ENCODE results near the gene NHLRC2. TPM values are rescaled to one million over a fixed set of nuclear protein-coding genes. Genes with fewer than 3 reads are reported as not detected.

Gene NHLRC2
- total and polyA plus RNA-seq, 10 of the 15 experiments (the other 5 are each of a cell fraction or from before 2014, with no cell fraction given), result 1.9 to 31.3 (median 15.9) TPM

DNA sequence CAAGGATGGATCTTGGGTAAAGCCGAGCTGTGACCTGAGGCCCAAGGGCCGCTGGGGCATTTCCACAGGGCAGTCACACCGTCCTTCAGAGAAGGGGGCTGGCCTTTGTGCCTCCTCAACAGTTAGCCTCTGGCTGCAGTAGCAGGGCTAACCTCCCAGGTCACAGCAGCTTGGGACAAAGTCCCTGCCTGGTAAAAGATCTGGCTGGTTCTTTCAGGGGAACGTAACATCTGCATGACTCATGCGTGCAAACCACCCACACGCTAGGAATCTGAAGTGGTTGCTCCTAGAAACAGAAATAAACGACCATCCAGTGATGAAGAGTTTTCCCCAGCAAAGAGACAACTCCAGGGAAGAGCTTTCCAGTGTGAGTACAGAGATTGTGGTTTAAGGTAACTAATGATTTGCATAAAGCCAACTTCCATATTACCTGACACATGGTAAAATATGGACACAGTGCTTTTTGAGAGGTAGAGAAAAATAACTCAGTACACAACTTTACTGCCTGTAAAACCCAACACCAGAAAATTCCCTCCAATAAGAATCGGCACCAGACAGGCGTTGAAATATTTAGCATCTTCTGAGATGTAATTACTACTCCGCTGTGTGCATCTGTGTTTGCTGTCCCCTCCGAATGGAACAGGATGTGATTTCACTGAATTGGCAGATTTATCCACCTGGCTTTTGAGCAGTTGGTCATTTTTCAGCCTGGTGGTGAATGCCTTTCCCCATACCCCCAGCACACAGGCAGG lies 104.3 kb downstream of the NHLRC2 start (continued):
- TF ChIP-seq, protein P1, sequence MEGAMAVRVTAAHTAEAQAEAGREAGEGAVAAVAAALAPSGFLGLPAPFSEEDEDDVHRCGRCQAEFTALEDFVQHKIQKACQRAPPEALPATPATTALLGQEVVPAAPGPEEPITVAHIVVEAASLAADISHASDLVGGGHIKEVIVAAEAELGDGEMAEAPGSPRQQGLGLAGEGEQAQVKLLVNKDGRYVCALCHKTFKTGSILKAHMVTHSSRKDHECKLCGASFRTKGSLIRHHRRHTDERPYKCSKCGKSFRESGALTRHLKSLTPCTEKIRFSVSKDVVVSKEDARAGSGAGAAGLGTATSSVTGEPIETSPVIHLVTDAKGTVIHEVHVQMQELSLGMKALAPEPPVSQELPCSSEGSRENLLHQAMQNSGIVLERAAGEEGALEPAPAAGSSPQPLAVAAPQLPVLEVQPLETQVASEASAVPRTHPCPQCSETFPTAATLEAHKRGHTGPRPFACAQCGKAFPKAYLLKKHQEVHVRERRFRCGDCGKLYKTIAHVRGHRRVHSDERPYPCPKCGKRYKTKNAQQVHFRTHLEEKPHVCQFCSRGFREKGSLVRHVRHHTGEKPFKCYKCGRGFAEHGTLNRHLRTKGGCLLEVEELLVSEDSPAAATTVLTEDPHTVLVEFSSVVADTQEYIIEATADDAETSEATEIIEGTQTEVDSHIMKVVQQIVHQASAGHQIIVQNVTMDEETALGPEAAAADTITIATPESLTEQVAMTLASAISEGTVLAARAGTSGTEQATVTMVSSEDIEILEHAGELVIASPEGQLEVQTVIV (IDR thresholded peaks at IDR 0.05; ENCODE audit: borderline replicate concordance, partially characterized antibody), result no peak
- no peak for TF ChIP-seq CEBPB (IDR thresholded peaks at IDR 0.05; ENCODE audit: borderline replicate concordance in 1 of 2, low read depth in 2 of 2, low read length in 2 of 2)
- TF ChIP-seq, protein P2, sequence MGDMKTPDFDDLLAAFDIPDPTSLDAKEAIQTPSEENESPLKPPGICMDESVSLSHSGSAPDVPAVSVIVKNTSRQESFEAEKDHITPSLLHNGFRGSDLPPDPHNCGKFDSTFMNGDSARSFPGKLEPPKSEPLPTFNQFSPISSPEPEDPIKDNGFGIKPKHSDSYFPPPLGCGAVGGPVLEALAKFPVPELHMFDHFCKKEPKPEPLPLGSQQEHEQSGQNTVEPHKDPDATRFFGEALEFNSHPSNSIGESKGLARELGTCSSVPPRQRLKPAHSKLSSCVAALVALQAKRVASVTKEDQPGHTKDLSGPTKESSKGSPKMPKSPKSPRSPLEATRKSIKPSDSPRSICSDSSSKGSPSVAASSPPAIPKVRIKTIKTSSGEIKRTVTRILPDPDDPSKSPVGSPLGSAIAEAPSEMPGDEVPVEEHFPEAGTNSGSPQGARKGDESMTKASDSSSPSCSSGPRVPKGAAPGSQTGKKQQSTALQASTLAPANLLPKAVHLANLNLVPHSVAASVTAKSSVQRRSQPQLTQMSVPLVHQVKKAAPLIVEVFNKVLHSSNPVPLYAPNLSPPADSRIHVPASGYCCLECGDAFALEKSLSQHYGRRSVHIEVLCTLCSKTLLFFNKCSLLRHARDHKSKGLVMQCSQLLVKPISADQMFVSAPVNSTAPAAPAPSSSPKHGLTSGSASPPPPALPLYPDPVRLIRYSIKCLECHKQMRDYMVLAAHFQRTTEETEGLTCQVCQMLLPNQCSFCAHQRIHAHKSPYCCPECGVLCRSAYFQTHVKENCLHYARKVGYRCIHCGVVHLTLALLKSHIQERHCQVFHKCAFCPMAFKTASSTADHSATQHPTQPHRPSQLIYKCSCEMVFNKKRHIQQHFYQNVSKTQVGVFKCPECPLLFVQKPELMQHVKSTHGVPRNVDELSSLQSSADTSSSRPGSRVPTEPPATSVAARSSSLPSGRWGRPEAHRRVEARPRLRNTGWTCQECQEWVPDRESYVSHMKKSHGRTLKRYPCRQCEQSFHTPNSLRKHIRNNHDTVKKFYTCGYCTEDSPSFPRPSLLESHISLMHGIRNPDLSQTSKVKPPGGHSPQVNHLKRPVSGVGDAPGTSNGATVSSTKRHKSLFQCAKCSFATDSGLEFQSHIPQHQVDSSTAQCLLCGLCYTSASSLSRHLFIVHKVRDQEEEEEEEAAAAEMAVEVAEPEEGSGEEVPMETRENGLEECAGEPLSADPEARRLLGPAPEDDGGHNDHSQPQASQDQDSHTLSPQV (IDR thresholded peaks at IDR 0.05), result no peak
- TF ChIP-seq HDAC6 (IDR thresholded peaks at IDR 0.05; ENCODE audit: unreplicated experiment), result no peak
- TF ChIP-seq CBX5 (IDR thresholded peaks at IDR 0.05; ENCODE audit: low read depth), result no peak
- TF ChIP-seq FOXM1 (IDR thresholded peaks at IDR 0.05; ENCODE audit: low read depth, low read length), result peak; percentile 40; the same call in 1 of the 2 replicates
- no peak for TF ChIP-seq SRF (IDR thresholded peaks at IDR 0.05; ENCODE audit: low read depth in 2 of 2, low read length in 2 of 2)
- TF ChIP-seq RBBP5 (conservative IDR thresholded peaks at IDR 0.05), result no peak
- TF ChIP-seq, protein P3, sequence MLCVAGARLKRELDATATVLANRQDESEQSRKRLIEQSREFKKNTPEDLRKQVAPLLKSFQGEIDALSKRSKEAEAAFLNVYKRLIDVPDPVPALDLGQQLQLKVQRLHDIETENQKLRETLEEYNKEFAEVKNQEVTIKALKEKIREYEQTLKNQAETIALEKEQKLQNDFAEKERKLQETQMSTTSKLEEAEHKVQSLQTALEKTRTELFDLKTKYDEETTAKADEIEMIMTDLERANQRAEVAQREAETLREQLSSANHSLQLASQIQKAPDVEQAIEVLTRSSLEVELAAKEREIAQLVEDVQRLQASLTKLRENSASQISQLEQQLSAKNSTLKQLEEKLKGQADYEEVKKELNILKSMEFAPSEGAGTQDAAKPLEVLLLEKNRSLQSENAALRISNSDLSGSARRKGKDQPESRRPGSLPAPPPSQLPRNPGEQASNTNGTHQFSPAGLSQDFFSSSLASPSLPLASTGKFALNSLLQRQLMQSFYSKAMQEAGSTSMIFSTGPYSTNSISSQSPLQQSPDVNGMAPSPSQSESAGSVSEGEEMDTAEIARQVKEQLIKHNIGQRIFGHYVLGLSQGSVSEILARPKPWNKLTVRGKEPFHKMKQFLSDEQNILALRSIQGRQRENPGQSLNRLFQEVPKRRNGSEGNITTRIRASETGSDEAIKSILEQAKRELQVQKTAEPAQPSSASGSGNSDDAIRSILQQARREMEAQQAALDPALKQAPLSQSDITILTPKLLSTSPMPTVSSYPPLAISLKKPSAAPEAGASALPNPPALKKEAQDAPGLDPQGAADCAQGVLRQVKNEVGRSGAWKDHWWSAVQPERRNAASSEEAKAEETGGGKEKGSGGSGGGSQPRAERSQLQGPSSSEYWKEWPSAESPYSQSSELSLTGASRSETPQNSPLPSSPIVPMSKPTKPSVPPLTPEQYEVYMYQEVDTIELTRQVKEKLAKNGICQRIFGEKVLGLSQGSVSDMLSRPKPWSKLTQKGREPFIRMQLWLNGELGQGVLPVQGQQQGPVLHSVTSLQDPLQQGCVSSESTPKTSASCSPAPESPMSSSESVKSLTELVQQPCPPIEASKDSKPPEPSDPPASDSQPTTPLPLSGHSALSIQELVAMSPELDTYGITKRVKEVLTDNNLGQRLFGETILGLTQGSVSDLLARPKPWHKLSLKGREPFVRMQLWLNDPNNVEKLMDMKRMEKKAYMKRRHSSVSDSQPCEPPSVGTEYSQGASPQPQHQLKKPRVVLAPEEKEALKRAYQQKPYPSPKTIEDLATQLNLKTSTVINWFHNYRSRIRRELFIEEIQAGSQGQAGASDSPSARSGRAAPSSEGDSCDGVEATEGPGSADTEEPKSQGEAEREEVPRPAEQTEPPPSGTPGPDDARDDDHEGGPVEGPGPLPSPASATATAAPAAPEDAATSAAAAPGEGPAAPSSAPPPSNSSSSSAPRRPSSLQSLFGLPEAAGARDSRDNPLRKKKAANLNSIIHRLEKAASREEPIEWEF (IDR thresholded peaks at IDR 0.05; ENCODE audit: insufficient replicate concordance, low read depth, low read length), result no peak
- no peak for TF ChIP-seq ZNF207 (IDR thresholded peaks at IDR 0.05; ENCODE audit: borderline replicate concordance)
- TF ChIP-seq JUNB (IDR thresholded peaks at IDR 0.05), result peak; percentile 13; the same call in 1 of the 2 replicates
- TF ChIP-seq RUNX3 (IDR thresholded peaks at IDR 0.05; ENCODE audit: low read length), result peak; percentile 64
- TF ChIP-seq, protein P4, sequence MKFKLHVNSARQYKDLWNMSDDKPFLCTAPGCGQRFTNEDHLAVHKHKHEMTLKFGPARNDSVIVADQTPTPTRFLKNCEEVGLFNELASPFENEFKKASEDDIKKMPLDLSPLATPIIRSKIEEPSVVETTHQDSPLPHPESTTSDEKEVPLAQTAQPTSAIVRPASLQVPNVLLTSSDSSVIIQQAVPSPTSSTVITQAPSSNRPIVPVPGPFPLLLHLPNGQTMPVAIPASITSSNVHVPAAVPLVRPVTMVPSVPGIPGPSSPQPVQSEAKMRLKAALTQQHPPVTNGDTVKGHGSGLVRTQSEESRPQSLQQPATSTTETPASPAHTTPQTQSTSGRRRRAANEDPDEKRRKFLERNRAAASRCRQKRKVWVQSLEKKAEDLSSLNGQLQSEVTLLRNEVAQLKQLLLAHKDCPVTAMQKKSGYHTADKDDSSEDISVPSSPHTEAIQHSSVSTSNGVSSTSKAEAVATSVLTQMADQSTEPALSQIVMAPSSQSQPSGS (IDR thresholded peaks at IDR 0.05; ENCODE audit: low read length), result no peak
- no peak for TF ChIP-seq NBN (IDR thresholded peaks at IDR 0.05)
- TF ChIP-seq EP300 (IDR thresholded peaks at IDR 0.05; ENCODE audit: borderline replicate concordance in 1 of 2, control insufficient read depth in 1 of 2, low read depth in 2 of 2, low read length in 2 of 2), result no peak
- TF ChIP-seq IKZF1 (conservative IDR thresholded peaks at IDR 0.05), result peak; percentile 42
